Panc1 (cell line): ENCODE measurements around the gene TMED8. TPM values are rescaled to one million over a fixed set of nuclear protein-coding genes. Genes with fewer than 3 reads are reported as not detected.

Experiments used
- ATAC-seq: fragments of 200-7000 bp; cut with Tn5 transposase; 2 replicates; pipeline ENCODE4 v1.9.1; 2020; ENCODE audit warnings: mild to moderate bottlenecking, moderate library complexity
- BruUV-seq: library from RNA; stranded (reverse); fragments of 400-500 nt; replicated peaks from 2 replicates; lab custom pipeline; 2021; lab: Mats Ljungman, UMichigan
- CTCF ChIA-PET: fragments of 300-600 bp; sonication (Branson Sonifier 250); formaldehyde crosslinking; loops from one replicate; lab custom pipeline; 2022; ENCODE audit warnings: antibody characterized with exemption; lab: Charles Lee
- POLR2A ChIA-PET: fragments of 300-600 bp; sonication (Branson Sonifier 250); formaldehyde crosslinking; loops from one replicate; lab custom pipeline; 2022; ENCODE audit warnings: antibody characterized with exemption; lab: Charles Lee
- DNase-seq: peaks from one replicate; pipeline ENCODE4 v3.0.0-alpha.2; 2010; ENCODE audit warnings: low read depth, low spot score
- H3K27ac ChIP-seq: 2 replicates; pipeline ENCODE4 v1.5.1; 2011; ENCODE audit warnings: mild to moderate bottlenecking, low read length, inconsistent platforms
- H3K27me3 ChIP-seq: fragments of 200-500 bp; sonication (Bioruptor generic); 2 replicates; pipeline ENCODE4 v1.6.0; 2014; ENCODE audit warnings: low read length, inconsistent platforms; ENCODE audit not compliant: control insufficient read depth, insufficient read depth
- H3K36me3 ChIP-seq: fragments of 200-500 bp; sonication (Bioruptor generic); 2 replicates; pipeline ENCODE4 v1.5.1; 2014; ENCODE audit warnings: inconsistent platforms, mild to moderate bottlenecking, low read length, moderate library complexity; ENCODE audit not compliant: control insufficient read depth, insufficient read depth
- H3K4me1 ChIP-seq: 2 replicates; pipeline ENCODE4 v1.5.1; 2011; ENCODE audit warnings: inconsistent platforms, mild to moderate bottlenecking, low read length, moderate library complexity; ENCODE audit not compliant: control insufficient read depth, insufficient read depth
- H3K4me3 ChIP-seq, 2 experiments: 2 replicates each; pipeline ENCODE4 v1.5.1; 2011 to 2012; ENCODE audit warnings: low read depth in 2 of 2, low read length in 2 of 2, mild to moderate bottlenecking in 2 of 2, inconsistent platforms in 1 of 2, moderate library complexity in 1 of 2
- H3K9me3 ChIP-seq: fragments of 200-500 bp; sonication (Bioruptor generic); 2 replicates; pipeline ENCODE4 v1.5.1; 2014; ENCODE audit warnings: low read depth, mild to moderate bottlenecking, inconsistent platforms, low read length, moderate library complexity; ENCODE audit not compliant: control insufficient read depth, insufficient read depth
- POLR2AphosphoS5 ChIP-seq: IDR thresholded peaks from 2 replicates; pipeline ENCODE4 v1.6.1; 2012; ENCODE audit warnings: mild to moderate bottlenecking, low read depth, low read length, moderate library complexity
- SIN3A ChIP-seq: IDR thresholded peaks from 2 replicates; pipeline ENCODE4 v1.6.1; 2012; ENCODE audit warnings: low read depth, mild to moderate bottlenecking, low read length, moderate library complexity, borderline replicate concordance; ENCODE audit not compliant: insufficient read depth
- TCF7L2 ChIP-seq: IDR thresholded peaks from 2 replicates; pipeline ENCODE4 v1.6.1; 2011; ENCODE audit warnings: mild to moderate bottlenecking, low read depth, low read length, inconsistent platforms
- in situ Hi-C: cut with HindIII; loops from 2 replicates; pipeline ENCODE4 v1.10.0; 2016; ENCODE audit warnings: low sequenced_read_pairs, low pct_unique_long_range_greater_than_20kb
- intact Hi-C: fragments of 100-400 bp; cut with micrococcal nuclease; formaldehyde crosslinking; loops from one replicate; pipeline ENCODE4 v1.10.0; 2022; ENCODE audit not compliant: unreplicated experiment
- total RNA-seq: library from RNA; stranded (reverse); gene quantifications from one replicate; pipeline ENCODE4 v1.2.1, GENCODE V29; 2021; ENCODE audit not compliant: unreplicated experiment
- TF ChIP-seq, protein P1 (sequence below), 2 experiments: IDR thresholded peaks; 2 replicates each; pipeline ENCODE4 v1.6.1; 2011 to 2012; ENCODE audit warnings: low read depth in 2 of 2, control low read depth in 1 of 2, low read length in 1 of 2, mild to moderate bottlenecking in 1 of 2, moderate library complexity in 1 of 2; ENCODE audit not compliant: insufficient read depth in 1 of 2
- TF ChIP-seq, protein P2 (sequence below): fragments of 450-650 bp; IDR thresholded peaks from 2 replicates; pipeline ENCODE4 v1.5.1; 2017; ENCODE audit warnings: mild to moderate bottlenecking

TMED8 gene
- total RNA-seq, 1 experiment from 2014 or later, result 8.5 TPM

GRCh38 chr14:77369285-77369684 lies 7.6 kb downstream of the TMED8 start:
- H3K4me3 ChIP-seq, result no peak overlapping the region
- no peaks in the 10 kb centered on the region for H3K9me3 ChIP-seq
- no peak for DNase-seq
- no peak overlapping the region for H3K27ac ChIP-seq
- POLR2A ChIA-PET, result interaction anchor here (0.7 kb wide), 1 partner anchor 69 kb away, joined by 3 read pairs; no protein-coding TSS in a partner anchor
- no TSS peak for BruUV-seq
- H3K27me3 ChIP-seq, result no peaks in the 10 kb centered on the region
- in situ Hi-C loops, result no loop called here
- TF ChIP-seq SIN3A (no peak), POLR2AphosphoS5 (no peak), TCF7L2 (no peak)
- TF ChIP-seq, protein P1, sequence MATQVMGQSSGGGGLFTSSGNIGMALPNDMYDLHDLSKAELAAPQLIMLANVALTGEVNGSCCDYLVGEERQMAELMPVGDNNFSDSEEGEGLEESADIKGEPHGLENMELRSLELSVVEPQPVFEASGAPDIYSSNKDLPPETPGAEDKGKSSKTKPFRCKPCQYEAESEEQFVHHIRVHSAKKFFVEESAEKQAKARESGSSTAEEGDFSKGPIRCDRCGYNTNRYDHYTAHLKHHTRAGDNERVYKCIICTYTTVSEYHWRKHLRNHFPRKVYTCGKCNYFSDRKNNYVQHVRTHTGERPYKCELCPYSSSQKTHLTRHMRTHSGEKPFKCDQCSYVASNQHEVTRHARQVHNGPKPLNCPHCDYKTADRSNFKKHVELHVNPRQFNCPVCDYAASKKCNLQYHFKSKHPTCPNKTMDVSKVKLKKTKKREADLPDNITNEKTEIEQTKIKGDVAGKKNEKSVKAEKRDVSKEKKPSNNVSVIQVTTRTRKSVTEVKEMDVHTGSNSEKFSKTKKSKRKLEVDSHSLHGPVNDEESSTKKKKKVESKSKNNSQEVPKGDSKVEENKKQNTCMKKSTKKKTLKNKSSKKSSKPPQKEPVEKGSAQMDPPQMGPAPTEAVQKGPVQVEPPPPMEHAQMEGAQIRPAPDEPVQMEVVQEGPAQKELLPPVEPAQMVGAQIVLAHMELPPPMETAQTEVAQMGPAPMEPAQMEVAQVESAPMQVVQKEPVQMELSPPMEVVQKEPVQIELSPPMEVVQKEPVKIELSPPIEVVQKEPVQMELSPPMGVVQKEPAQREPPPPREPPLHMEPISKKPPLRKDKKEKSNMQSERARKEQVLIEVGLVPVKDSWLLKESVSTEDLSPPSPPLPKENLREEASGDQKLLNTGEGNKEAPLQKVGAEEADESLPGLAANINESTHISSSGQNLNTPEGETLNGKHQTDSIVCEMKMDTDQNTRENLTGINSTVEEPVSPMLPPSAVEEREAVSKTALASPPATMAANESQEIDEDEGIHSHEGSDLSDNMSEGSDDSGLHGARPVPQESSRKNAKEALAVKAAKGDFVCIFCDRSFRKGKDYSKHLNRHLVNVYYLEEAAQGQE (IDR thresholded peaks at IDR 0.05; ENCODE audit: insufficient read depth in 1 of 2, low read depth in 2 of 2, low read length in 1 of 2), result no peak
- TF ChIP-seq, protein P2, sequence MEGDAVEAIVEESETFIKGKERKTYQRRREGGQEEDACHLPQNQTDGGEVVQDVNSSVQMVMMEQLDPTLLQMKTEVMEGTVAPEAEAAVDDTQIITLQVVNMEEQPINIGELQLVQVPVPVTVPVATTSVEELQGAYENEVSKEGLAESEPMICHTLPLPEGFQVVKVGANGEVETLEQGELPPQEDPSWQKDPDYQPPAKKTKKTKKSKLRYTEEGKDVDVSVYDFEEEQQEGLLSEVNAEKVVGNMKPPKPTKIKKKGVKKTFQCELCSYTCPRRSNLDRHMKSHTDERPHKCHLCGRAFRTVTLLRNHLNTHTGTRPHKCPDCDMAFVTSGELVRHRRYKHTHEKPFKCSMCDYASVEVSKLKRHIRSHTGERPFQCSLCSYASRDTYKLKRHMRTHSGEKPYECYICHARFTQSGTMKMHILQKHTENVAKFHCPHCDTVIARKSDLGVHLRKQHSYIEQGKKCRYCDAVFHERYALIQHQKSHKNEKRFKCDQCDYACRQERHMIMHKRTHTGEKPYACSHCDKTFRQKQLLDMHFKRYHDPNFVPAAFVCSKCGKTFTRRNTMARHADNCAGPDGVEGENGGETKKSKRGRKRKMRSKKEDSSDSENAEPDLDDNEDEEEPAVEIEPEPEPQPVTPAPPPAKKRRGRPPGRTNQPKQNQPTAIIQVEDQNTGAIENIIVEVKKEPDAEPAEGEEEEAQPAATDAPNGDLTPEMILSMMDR, result no peak
- H3K4me1 ChIP-seq, result no peaks in the 10 kb centered on the region
- intact Hi-C loops, result no loop called here
- no peaks in the 10 kb centered on the region for H3K36me3 ChIP-seq
- CTCF ChIA-PET, result no interaction called here
- ATAC-seq, result no peak

- Histone ChIP-seq H3K4me3 (no peak overlapping the region), H3K36me3 (no peaks in the 10 kb centered on the region), H3K4me1 (no peaks in the 10 kb centered on the region), H3K27me3 (no peaks in the 10 kb centered on the region), H3K27ac (no peak overlapping the region), H3K9me3 (no peaks in the 10 kb centered on the region)
- BruUV-seq, result no TSS peak
- in situ Hi-C loops (no loop called here), intact Hi-C loops (no loop called here)
- TF ChIP-seq, protein P1 (IDR thresholded peaks at IDR 0.05; ENCODE audit: insufficient read depth in 1 of 2, low read depth in 2 of 2, low read length in 1 of 2), result no peak
- TF ChIP-seq TCF7L2, result no peak
- TF ChIP-seq POLR2AphosphoS5, result no peak
- TF ChIP-seq, protein P2, result no peak
- TF ChIP-seq SIN3A, result no peak
- DNase-seq (no peak), ATAC-seq (no peak)
- CTCF ChIA-PET, result no interaction called here
- POLR2A ChIA-PET, result no interaction called here
Observed at GRCh38 chr14:77364146-77364545, 12.7 kb downstream of the TMED8 start.
